GM21526 (cell line): ENCODE results near the gene LRP5.

Experiments used
- ATAC-seq: cut with Tn5 transposase; IDR thresholded peaks from one replicate; pipeline ENCODE4 v1.9.1; 2021; ENCODE audit warnings: moderate library complexity; ENCODE audit not compliant: unreplicated experiment, low FRiP score

The LRP5 gene

GRCh38 chr11:68312117-68312779 is at the start of gene LRP5:
Gene LRP5, plus strand, starts transcription at chr11:68312591. Its CDS starts 124 bp downstream, at chr11:68312715.
- ATAC-seq = no peak

DNA sequence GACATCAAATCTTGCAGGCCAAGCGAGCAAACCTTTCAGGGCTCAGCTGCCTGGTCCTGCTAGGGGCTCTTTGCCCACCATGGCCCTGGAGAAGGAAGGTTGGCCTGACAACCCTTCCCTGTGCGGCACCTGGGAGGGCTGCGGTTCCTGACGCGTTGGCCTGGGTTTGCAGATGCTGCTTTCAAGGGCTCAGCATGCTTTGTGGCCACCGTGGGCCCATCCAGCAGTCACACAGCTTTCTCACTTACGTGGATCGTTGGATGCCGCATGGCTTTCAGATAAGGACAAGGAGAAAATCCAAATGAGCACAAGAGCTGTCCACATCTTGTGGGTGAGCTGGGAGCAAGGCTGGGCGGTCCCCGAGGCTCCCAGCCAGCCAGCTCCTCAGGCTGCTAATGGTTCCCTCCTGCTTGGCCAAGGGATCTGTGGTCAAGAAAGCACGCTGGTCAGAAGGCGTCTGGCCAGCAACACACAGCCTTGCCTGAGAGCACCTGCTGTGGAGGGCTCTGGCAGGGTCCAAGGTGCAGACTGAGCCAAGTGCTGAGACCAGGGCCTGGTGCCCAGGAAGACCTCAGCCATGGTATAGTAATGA is 48.9 kb upstream of the LRP5 start:
- ATAC-seq = no peak

- no peak for ATAC-seq
Measured at GRCh38 chr11:68264244-68264643, 48.1 kb upstream of the LRP5 start.

GRCh38 chr11:68264741-68265540 is 47.5 kb upstream of the LRP5 start:
- no peak for ATAC-seq

DNA sequence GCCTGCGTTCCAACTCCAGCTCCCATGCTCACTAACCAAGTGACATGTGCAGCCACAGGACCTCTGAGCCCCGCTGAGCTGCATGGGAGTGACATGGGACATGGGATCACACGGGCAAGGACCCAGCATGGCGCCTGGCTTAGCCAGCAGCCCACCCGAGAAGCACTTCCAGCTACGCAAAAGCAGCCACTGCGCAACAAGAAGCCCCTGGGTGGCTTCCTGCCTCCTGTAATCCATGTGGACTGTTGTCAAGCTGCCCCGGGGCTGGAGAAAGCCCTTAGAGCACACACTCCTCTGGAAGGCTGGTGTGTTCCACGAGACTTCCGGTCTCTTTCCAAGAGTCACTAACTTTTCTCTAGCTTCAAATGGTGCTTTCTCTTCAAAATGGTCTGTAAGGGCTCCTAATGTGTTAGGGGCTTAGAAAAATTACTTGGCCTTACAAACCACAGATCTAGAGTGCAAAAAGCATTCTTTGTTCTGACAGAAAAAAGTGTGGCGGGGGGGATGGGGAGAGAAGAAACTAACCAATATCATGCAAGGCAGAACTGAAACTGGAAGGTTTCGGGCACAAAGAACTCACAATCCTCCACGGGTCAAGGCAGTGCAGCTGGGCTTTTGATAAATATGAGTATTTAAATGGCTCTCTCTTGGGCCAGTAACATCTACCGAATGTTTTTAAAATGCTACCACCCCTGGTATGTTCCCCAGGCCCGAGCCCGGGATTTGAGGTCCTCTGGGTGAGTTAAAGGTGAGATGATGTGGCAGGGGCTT is 46.1 kb upstream of the LRP5 start:
- ATAC-seq = peak; percentile 40

DNA sequence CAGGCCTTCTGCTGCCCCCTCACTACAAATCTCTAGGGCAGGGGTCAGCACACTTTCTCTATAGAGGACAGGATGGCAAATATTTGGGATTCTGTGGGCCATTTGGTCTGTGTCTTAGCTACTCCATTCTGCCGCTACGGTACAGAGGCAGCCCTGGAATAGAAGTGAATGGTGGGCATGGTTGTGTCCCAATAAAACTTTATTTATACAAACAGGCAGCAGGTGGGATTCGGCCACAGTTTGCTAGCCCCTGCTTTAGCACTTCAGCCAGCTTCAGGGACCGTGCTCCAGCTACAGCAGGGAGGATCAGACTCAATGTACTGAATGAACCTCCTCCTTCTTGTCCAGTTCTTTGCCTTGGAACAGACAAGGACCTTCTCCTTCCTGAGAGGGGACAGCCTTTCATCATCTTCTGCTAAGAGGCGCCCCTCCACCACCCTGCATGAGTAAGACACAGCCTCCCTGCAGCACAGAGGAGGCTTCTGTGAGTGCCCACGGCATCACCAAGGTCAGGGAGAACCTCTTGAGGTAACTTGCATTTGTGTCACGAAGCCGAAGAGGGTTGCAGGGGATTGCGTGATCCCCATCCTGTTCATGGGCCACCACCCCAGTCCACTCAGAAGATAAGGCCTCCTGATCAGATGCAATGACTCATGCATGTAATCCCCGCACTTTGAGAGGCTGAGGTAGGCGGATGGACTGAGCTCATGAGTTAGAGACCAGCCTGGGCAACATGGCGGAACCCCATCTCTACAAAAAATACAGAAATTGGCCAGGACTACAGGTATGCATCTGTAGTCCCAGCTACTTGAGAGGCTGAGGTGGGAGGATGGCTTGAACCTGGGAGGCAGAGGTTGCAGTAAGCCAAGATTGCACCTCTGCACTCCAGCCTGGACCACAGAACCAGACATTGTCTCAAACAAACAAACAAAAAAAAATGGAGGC is 45.2 kb upstream of the LRP5 start:
- no peak for ATAC-seq

GRCh38 chr11:68267881-68268240 is 44.5 kb upstream of the LRP5 start:
- no peak for ATAC-seq

GRCh38 chr11:68269414-68270081 is 42.8 kb upstream of the LRP5 start:
- ATAC-seq = no peak

GRCh38 chr11:68270196-68271022 is 42.0 kb upstream of the LRP5 start:
- no peak for ATAC-seq

DNA sequence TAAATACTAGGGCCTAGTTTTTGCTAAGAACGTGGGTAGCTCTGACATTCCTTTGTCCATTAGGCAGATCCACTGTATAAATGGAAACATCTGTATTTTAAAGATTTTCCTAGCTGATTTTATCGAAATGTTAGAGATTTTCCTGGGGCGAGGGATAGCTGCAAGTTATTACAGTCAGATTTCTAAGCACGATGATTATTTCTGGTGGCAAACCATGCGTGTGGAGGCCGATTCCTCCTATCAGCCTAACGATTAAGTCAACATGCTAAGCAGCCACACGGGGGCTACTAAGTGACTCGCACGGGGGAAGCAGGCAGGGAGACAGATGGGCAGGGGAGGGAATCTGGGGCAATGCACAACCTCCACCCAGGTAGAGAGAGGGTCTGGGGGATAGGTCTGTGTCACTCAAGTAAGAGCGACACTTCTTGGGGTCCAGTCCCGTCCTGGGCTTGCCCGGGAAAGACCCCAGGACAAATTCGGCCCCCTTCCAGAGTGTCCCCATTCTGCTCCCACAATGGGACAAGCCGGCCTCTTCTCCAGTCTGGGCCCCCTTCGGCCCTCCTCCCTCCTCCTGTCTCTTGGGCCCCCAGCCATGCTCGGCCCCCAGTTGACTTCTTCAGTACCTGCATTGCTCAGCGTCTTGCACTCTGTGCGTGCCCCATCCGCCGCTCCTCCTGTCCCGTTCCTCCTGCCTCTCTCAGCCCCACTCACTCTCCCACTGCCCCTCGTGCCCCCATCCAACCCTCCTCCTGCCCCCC is 41.2 kb upstream of the LRP5 start:
- ATAC-seq = peak; percentile 23

DNA sequence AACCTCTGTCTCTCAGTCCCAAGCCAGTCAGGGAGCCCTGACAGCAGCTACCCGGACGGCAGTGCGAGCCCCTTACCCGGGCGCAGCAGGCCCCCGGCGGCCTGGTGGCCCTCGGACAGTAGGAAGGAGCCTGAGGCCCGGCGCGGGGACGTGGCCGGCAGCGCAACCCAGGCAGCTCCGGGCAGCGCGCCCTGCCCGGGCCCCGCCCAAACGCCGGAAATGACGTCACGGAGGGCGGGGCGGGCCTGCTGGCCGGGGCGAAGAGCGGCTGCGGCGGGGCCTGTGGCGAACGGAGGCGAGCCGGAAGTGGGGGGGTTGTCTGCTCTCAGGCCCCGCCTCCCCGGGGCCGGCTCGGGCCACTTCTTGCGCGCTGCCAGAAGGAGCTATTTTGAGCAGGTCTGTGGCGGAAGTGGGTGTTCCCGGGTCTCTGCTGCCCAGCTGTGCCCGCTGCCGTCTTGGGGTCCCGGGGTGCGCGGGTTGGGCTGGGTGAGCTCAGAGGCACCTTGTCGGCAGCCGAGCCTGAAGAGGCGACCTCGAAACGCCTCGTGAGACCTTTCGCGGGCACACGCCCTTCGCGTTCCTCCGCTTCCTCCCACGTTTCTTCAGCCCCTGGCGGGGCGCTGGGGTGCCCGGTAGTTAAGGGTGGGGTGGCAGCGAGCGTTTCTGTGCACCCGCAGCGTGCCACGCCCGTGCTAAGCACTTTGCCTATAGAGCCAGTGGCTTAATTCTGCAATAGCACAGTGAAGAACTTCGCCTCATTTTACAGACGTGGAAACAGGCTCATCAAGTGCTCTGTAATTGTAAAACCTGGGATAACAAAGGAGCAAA is 40.4 kb upstream of the LRP5 start, which contains the start of gene C11orf24:
C11orf24 (minus strand) TSS at position 193 of the 828 bp plus-strand sequence. CDS start 8,206 bp downstream, outside the sequence.
- ATAC-seq = peak; percentile 58

GRCh38 chr11:68273026-68273738 is 39.2 kb upstream of the LRP5 start:
- ATAC-seq = no peak

- ATAC-seq = no peak
Measured at GRCh38 chr11:68274306-68274705, 38.1 kb upstream of the LRP5 start.

GRCh38 chr11:68275721-68276507 is 36.5 kb upstream of the LRP5 start:
- no peak for ATAC-seq

- ATAC-seq = no peak
Measured at GRCh38 chr11:68276861-68277260, 35.5 kb upstream of the LRP5 start.
